Endothelial cell of umbilical vein (primary cell): ENCODE results near the gene TMEM184B.

Source experiments
- CTCF ChIP-seq, 2 donors: IDR thresholded peaks; 1 replicate in 1 of 2; 2 replicates in 1 of 2; pipeline ENCODE4 v1.5.1; 2011; ENCODE audit warnings: low read length in 2 of 2, mild to moderate bottlenecking in 2 of 2, moderate library complexity in 2 of 2, control low read depth in 1 of 2, inconsistent platforms in 1 of 2, low read depth in 1 of 2; ENCODE audit not compliant: insufficient read depth in 1 of 2; ENCODE audit errors: extremely low read depth in 1 of 2
- EZH2 ChIP-seq: IDR thresholded peaks from 2 replicates; pipeline ENCODE4 v1.6.1; 2012; ENCODE audit warnings: borderline replicate concordance, low read depth, mild to moderate bottlenecking, moderate library complexity, low read length, inconsistent platforms; ENCODE audit not compliant: severe bottlenecking
- POLR2AphosphoS5 ChIP-seq: IDR thresholded peaks from 2 replicates; pipeline ENCODE4 v1.6.1; 2012; ENCODE audit warnings: low read depth, mild to moderate bottlenecking, control low read depth, low read length, moderate library complexity; ENCODE audit not compliant: insufficient read depth

- TF ChIP-seq CTCF (IDR thresholded peaks at IDR 0.05; ENCODE audit: extremely low read depth in 1 of 2, insufficient read depth in 1 of 2, low read depth in 1 of 2, low read length in 2 of 2) (no peak), EZH2 (no peak), POLR2AphosphoS5 (peak; percentile 76)
These were observed 43.7 kb upstream of the TMEM184B start for GRCh38 chr22:38316364-38317121.
